DMS114 treated with DMSO at 0.1 percent for 48 hours (cell line): Measurements from ENCODE around the gene ADGRB2.

ENCODE experiments used
- DNase-seq: peaks from one replicate; lab custom pipeline; 2025; ENCODE audit not compliant: unreplicated experiment; lab: John Stamatoyannopoulos, UW

Gene ADGRB2

DNA sequence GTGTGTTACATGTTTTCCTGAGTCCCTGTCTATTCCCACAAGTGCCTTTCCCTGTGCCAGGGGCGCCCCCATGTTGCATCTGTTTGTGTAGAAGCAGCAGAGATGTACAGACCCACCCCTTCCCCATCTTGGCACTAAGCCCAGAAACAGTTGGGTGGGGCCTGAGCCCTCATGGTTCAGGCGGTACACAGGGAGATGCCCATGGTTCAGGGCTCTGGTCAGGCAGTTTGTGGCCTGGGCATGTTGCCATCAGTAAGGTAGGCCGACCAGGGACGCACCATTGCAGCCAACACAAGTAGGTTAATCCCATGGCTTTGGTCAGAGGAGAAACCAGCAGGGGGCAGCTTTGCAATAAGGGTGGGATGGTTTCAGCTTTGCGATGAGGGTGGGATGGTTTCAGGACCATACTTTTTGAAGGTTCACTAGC lies 914 bp upstream of the ADGRB2 start:
- DNase-seq: peak; percentile 18

DNA sequence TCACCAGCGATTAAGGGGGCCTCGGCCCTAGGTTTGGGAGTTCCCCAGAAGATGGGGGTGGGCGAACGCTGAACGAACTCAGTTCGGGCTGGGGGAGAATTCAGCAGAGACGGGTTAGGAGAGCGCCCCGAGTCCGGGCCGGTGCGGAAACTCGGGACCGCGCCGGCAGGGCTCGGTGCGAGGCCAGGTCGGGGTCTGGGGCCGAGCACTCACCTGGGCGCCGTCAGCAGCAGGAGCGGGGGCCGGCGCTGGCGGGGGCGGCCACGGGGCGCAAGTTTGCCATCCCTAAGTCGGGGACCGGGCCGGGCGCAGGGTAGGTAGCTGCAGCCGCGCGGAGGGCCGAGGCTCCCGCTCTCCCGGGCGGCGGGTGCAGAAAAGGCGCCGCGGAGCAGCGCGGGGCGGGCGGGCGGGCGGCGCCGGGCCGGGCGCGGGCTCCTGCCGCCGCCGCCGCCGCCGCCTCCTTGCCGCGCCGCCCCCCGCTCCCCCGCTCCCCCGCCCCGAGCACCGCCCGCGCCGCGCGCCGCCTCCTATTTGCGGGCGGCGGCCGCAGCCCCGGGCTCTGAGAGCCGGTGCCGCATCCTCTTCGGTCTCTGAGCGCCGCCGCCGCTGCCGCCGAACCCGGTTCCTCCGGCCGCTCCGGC lies 349 bp downstream of the ADGRB2 start:
- no peak for DNase-seq

GRCh38 chr1:31762726-31763670 lies 1.1 kb downstream of the ADGRB2 start:
- peak; percentile 43 for DNase-seq

DNA sequence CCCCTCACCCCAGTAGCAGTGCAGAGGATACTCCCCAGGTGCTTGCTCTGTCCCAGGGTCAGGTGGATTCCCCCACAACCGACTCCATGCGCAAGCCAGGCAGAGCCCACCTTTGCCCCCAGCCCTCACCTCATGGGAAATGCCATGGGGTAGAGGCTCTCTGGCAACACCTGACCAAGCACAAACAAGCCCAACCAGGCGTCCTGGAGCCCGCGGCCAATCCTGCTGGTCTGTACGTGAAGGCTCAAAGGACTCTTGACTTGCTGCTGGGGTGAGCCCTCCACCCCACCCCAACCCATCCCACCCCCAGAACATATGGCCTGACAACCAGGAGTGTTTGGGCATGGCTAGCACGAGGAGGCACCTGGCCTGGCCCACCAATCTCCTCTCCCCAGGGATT lies 1.8 kb downstream of the ADGRB2 start:
- DNase-seq: no peak

GRCh38 chr1:31761883-31762282 lies 2.3 kb downstream of the ADGRB2 start:
- no peak for DNase-seq

GRCh38 chr1:31760471-31761470 lies 3.4 kb downstream of the ADGRB2 start:
- no peak for DNase-seq

GRCh38 chr1:31759298-31760023 lies 4.7 kb downstream of the ADGRB2 start:
- no peak for DNase-seq

DNA sequence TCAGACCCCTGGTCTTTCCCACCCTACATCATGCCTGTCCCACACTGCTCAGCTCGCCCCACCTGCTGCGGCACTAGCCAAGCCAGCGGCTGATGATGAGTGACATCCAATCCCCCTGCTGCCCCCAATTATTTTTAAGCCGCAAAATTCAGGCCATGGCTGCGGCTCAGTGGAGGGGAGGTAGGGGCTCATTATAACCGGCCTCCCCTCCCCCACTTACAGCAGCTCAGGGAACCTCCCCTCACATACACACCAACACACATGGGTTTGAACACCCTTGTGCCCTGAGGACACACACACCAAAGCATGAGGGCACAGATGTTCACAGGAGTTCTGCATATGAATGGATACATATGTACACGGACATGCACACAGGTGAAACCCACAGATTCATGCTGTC lies 5.3 kb downstream of the ADGRB2 start:
- DNase-seq: no peak

- DNase-seq: no peak
Measured at GRCh38 chr1:31757989-31758388, 6.2 kb downstream of the ADGRB2 start.

DNA sequence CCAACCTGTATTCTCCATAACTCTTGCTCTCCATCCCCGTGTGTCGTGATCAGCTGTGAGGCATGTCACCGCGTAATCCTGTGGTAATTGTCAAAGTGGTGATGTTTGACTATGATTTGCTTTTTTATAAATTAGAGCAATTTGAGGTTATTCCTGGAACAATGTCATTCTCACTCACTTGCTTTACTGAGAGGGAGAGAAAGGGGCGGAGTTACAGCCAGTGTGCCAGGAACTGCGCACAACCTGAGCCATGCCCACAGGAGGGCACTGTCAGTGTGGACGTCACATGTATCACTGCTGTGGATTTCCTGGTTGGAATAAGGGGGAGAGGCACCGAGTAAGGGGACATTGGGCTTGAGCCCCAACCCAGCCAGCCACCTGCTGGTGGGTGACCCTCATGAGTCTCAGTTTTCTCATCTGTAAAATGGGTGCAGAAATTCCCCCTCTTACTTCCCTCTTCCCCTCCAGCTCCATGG lies 6.9 kb downstream of the ADGRB2 start:
- DNase-seq: no peak

- no peak for DNase-seq
Measured at GRCh38 chr1:31756578-31756977, 7.6 kb downstream of the ADGRB2 start.

GRCh38 chr1:31755850-31756492 lies 8.2 kb downstream of the ADGRB2 start:
- no peak for DNase-seq

GRCh38 chr1:31755197-31755611 lies 8.9 kb downstream of the ADGRB2 start:
- DNase-seq: no peak

DNA sequence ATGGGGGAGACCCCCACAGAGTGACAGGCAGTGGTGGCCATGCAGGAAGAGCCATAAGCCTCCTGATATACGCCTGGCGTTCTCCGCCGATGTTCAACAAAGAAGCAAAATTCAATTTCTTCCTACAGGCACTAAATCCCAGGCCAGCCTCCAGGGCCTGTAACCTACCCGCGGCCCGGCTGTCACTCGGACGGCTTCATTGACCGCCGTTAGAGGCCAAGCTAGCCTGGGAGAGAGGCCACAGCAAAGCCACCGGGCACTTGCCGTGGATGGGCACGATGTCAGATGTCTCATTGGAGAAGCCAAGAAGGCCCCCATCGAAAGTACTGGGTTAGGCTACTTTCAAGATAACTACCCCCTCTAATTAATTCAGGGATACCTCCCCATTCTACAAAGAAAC lies 9.7 kb downstream of the ADGRB2 start:
- no peak for DNase-seq

DNA sequence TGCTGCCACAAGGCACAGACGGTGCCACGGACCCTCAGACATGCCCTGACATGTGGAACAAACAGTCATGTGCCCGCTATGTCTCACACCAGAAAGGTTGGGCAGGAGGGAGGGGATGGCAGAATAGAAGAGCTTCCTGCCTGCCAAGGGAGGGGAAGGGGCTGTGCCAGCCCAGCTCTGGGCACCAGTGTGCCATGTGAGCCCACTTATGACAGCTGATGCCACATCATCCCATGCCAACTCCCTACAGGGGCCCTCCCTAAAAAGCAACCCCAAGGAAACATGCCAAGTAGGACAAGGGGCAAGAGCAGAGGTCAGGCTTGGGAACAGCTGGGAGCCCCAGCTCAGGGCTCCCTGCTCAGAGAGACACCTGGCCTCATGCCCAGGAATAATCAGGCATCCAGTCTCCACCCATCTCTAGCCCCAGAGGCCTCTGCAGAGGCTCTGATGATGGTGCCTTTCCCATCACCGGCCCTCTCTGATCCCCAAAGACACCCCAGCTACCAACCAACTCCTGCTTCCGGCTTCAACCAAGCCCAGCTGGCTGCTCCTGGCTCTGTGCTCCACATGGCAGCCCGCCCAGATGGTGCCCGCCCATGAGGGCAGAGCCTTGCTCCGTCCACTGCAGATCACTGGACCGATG lies 10.3 kb downstream of the ADGRB2 start:
- DNase-seq: no peak

DNA sequence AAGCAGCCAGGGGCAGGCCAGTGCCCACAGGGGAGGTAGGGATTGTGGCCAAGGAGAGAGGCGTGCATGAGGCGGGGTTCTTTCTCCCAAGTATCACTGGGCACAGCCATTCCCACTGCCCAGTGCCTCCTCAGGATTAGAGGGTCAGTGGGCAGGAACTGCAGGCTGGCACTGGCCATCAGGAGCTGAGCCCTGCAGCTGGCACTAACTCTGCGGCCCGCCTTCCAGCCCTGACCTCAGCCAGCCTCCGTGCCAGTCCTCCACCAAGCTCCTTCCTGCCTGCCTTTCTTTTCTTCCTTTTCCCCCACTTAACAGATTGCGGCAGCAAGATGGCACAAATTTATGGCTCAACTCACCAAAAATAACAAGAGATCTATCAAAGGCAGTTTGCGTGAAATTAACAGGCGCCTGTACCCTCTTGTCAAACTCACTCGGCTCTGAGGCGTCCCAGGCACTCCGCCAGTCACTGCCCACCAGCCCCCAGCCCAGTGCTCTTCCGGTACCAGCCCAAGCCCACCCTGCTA lies 11.1 kb downstream of the ADGRB2 start:
- DNase-seq: no peak

DNA sequence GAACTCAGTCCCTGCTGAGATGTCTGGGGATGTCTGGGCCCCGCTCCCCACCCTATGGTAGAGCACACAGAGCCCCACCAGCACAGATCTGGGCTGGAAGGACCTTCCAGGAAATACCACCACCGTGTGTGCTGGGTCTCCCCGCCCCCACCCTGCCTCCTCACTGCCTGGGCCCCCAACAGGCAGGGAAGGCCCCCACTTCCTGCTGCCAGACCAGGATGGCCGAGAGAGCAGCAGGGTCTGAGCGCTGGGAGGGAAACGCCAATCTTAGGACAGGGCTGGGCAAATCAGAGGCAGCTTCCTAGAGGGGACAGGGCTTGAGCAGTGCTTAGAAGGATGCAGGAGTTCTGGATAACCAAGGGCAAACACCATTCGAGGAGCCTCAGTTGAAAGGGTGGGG lies 11.9 kb downstream of the ADGRB2 start:
- no peak for DNase-seq

DNA sequence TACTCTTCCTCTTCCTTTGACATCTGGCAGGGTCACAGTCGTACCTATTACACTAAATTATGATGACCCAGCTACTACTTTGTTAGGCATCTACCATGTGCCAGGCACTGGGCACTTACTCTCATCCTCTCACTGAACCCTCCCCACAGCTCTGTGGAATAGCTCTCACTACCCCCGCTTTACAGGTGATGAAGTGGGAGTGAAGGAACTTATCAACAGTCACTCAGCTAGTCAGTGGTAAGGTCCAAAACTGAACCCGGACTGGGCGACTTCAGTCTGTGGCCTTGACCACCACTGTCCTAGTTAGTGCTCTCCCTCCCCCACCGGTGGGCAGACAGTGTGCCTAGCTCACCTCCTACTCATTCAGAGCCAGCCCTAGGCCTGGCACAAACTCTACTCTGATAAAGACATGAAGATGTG lies 12.3 kb downstream of the ADGRB2 start:
- DNase-seq: no peak

- DNase-seq: no peak
Measured at GRCh38 chr1:31750858-31751510, 13.2 kb downstream of the ADGRB2 start.
